AG09309 (cell line): ENCODE measurements around the gene SCLT1.

ENCODE experiments used
- DNase-seq: peaks from one replicate; pipeline ENCODE4 v3.0.0-alpha.2; 2010; ENCODE audit warnings: low read depth
- H3K4me3 ChIP-seq: 2 replicates; pipeline ENCODE4 v1.5.1; 2011; ENCODE audit warnings: mild to moderate bottlenecking, low read depth, low read length, moderate library complexity; ENCODE audit not compliant: control insufficient read depth
- CTCF ChIP-seq: IDR thresholded peaks from 2 replicates; pipeline ENCODE4 v1.5.1; 2011; ENCODE audit warnings: mild to moderate bottlenecking, low read depth, low read length, inconsistent platforms; ENCODE audit not compliant: insufficient read depth, control insufficient read depth; ENCODE audit errors: missing control alignments

The SCLT1 gene

GRCh38 chr4:128835498-128836222, 257.7 kb downstream of the SCLT1 start:
- no peak for DNase-seq
- no peak for TF ChIP-seq CTCF
- H3K4me3 ChIP-seq = no peak overlapping the region
